ENCODE results near the gene GSTM5. TPM values are rescaled to one million over a fixed set of nuclear protein-coding genes. Genes with fewer than 3 reads are reported as not detected.
"Not testable (repeated sequence)": the region's sequence is repeated elsewhere in the genome, so short reads cannot be mapped to it uniquely, and the experiment has no call there.

GSTM5 gene
- total RNA-seq, 2 experiments from 2014 or later, result 0.06 TPM; not detected in 1

- H3K4me1 Mint-ChIP-seq, result no peaks in the 10 kb centered on the region
- H3K27ac Mint-ChIP-seq, result no peak overlapping the region
- no peak for DNase-seq
- no peak overlapping the region for H3K4me3 Mint-ChIP-seq
- H3K36me3 Mint-ChIP-seq, result peaks cover 3% of the 10 kb centered on the region
- H3K27me3 Mint-ChIP-seq, result peaks cover 10% of the 10 kb centered on the region
- no peaks in the 10 kb centered on the region for H3K9me3 Mint-ChIP-seq
These were observed 21.3 kb downstream of the GSTM5 start for GRCh38 chr1:109733236-109733870.

DNA sequence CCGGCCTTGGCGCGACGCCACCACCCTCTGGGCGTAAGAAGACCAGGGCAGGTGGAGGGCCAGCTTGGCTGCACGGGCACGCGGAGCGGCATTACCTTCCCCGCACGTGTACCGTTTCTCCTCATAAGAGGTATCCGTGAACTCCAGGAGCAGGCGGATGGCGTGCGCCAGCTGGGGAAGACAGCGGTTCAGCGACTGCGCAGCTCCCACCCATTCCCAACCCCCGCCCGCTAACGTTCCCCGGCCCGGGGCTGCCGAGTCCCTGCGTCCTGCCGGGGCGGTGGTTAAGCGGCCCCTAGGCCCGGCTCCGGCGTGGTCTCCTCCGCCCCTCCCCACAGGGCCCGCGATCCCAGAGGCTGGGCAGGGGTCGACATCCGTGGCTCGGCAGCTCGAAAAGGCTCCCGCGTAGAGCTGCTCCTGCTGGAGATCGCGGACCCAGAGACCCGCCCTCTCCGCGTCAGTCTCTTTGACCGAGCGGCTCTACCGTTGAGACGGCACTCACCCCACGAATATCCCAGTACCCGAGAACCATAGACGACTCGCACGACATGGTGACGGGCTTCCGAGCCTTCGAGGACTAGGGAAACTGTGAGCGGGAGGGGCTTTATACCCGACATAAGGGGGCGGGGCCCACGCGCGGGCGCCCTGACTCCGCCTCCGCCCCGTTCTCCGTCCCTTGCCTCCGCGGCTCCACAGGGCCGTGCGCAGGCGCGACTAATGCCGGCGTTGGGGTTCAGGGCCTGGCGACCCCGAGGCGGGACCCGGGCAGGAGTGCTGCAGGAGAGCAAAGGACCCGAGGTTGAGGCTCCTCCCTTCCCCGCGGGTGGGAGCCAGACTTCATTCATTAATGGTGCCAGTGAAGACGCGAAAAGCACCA is 27.9 kb downstream of the GSTM5 start:
- H3K36me3 Mint-ChIP-seq, result peaks cover 3% of the 10 kb centered on the region
- peak overlapping the region; percentile 79 for H3K27ac Mint-ChIP-seq
- H3K27me3 Mint-ChIP-seq, result peaks cover 18% of the 10 kb centered on the region
- H3K9me3 Mint-ChIP-seq, result no peaks in the 10 kb centered on the region
- H3K4me3 Mint-ChIP-seq, result peak overlapping the region; percentile 78
- peak; percentile 82 for DNase-seq
- peaks cover 6% of the 10 kb centered on the region for H3K4me1 Mint-ChIP-seq

DNA sequence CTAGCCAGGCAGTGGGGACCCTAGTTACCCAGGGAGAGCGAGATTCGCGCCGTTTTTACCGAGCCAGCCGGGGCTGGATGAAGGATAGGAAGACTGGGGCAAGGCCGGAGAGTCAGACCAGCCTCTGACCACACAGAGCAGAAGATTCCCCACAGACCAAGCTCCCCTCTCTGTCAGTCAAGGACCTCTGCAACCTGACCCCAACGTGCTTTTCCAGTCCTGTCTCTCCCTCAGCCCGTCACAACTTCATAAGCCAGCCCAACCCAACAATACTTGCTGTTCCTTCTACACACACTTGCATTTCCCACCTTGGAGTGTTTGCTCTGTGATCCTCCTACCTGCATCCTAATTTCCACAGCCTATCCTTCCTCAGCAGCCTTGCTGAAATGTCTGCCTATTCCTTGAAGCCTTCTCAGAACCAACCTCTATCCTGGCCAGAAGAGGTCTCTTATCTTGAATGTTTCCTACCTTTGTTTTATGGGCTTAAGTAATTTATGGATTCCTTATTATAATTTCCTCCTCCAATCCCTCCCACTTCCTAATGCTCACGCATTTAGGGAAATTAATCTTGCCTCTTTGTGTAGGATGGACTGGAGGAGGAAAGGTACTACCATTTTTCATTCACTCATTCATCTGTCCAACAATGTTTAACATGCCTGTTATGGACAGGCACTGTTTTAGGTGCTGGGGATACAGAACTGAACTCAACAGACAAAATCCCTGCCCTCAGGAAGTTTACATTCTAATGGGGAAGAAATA is 28.7 kb downstream of the GSTM5 start, which contains the start of gene GSTM3:
TSS of gene GSTM3 (minus strand) at position 424 of the 759 bp plus-strand sequence. CDS start 751 bp downstream, outside the sequence.
- H3K27ac Mint-ChIP-seq, result peak within 1 kb of the TSS; percentile 79

DNA sequence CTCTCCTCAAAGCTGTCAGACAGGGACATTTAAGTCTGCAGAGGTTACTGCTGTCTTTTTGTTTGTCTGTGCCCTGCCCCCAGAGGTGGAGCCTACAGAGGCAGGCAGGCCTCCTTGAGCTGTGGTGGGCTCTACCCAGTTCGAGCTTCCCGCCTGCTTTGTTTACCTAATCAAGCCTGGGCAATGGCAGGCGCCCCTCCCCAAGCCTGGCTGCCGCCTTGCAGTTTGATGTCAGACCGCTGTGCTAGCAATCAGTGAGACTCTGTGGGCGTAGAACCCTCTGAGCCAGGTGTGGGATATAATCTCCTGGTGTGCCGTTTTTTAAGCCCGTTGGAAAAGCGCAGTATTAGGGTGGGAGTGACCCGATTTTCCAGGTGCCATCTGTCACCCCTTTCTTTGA is 36.3 kb downstream of the GSTM5 start:
- not testable (repeated sequence) for H3K9me3 Mint-ChIP-seq, DNase-seq, H3K36me3 Mint-ChIP-seq, H3K4me3 Mint-ChIP-seq, H3K27ac Mint-ChIP-seq, H3K4me1 Mint-ChIP-seq
- peaks cover 19% of the 10 kb centered on the region for H3K27me3 Mint-ChIP-seq

More for the DNA sequence above, 28.7 kb downstream of the GSTM5 start, which contains the start of gene GSTM3:
- peaks cover 21% of the 10 kb centered on the region for H3K27me3 Mint-ChIP-seq
- H3K36me3 Mint-ChIP-seq, result peaks cover 3% of the 10 kb centered on the region
- no peak for DNase-seq
- peaks cover 6% of the 10 kb centered on the region for H3K4me1 Mint-ChIP-seq
- no peaks in the 10 kb centered on the region for H3K9me3 Mint-ChIP-seq
- H3K4me3 Mint-ChIP-seq, result peak within 1 kb of the TSS; percentile 78

DNA sequence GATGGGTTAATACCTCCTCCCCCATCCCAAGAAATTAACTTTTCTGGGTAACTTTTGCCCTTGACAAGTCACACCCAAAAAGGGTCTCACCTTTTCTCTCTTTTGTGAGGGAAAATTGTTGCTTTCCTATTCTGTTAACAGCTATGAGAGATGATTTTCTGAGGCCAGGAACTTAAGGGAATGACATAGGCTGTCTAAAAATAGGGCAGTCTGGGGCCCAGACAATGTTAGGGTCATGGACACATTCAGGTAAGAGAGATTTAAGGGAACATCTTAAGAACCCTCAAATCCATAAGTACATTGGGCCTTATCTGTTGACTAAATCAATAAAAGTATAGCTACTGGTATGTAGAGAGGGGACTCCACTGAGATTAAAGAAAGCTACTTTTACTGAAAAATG is 37.2 kb downstream of the GSTM5 start:
- DNase-seq, result no peak
- H3K4me1 Mint-ChIP-seq, result no peaks in the 10 kb centered on the region

GRCh38 chr1:109750241-109750882 is 38.3 kb downstream of the GSTM5 start:
- no peak for DNase-seq
- H3K27ac Mint-ChIP-seq, result no peak overlapping the region
- H3K27me3 Mint-ChIP-seq, result peaks cover 14% of the 10 kb centered on the region
- no peaks in the 10 kb centered on the region for H3K4me1 Mint-ChIP-seq
- no peaks in the 10 kb centered on the region for H3K9me3 Mint-ChIP-seq
- no peaks in the 10 kb centered on the region for H3K36me3 Mint-ChIP-seq
- no peak overlapping the region for H3K4me3 Mint-ChIP-seq

More for the DNA sequence above, 37.2 kb downstream of the GSTM5 start:
- no peaks in the 10 kb centered on the region for H3K36me3 Mint-ChIP-seq
- peaks cover 19% of the 10 kb centered on the region for H3K27me3 Mint-ChIP-seq
- H3K27ac Mint-ChIP-seq, result no peak overlapping the region
- H3K9me3 Mint-ChIP-seq, result no peaks in the 10 kb centered on the region
- no peak overlapping the region for H3K4me3 Mint-ChIP-seq

- no peak for DNase-seq
- Mint-ChIP-seq H3K4me1 (no peaks in the 10 kb centered on the region), H3K27me3 (peaks cover 14% of the 10 kb centered on the region), H3K9me3 (no peaks in the 10 kb centered on the region), H3K36me3 (no peaks in the 10 kb centered on the region), H3K27ac (no peak overlapping the region), H3K4me3 (no peak overlapping the region)
These were observed 38.9 kb downstream of the GSTM5 start for GRCh38 chr1:109750920-109751319.

- Mint-ChIP-seq H3K36me3 (no peaks in the 10 kb centered on the region), H3K9me3 (no peaks in the 10 kb centered on the region), H3K27me3 (peaks cover 14% of the 10 kb centered on the region), H3K27ac (no peak overlapping the region), H3K4me3 (no peak overlapping the region), H3K4me1 (no peaks in the 10 kb centered on the region)
- DNase-seq, result no peak
These were observed 39.6 kb downstream of the GSTM5 start for GRCh38 chr1:109751531-109752260.

DNA sequence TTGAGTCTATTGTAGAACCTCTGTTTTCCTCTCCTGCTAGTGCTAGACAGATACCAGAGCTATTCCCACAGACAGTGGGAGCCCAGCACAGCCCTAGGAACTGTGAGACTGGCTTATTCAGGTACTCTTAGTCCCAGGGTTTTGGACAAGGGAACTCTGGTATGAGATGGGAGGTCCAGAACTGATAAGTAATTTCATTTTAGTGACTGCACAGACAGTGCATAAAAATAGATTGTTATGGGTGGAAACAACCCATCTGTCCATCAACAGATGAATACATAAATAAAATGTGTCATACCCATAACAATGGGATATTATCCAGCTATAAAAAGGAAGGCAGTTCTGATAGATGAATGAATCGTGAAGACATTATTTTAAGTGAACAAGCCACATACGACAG is 42.7 kb downstream of the GSTM5 start:
- Mint-ChIP-seq H3K27me3 (peaks cover 5% of the 10 kb centered on the region), H3K36me3 (no peaks in the 10 kb centered on the region), H3K4me3 (no peak overlapping the region), H3K4me1 (no peaks in the 10 kb centered on the region), H3K9me3 (no peaks in the 10 kb centered on the region), H3K27ac (no peak overlapping the region)
- DNase-seq, result no peak

GRCh38 chr1:109756325-109756724 is 44.3 kb downstream of the GSTM5 start:
- not testable (repeated sequence) for H3K36me3 Mint-ChIP-seq, H3K9me3 Mint-ChIP-seq, H3K4me3 Mint-ChIP-seq, DNase-seq, H3K27me3 Mint-ChIP-seq, H3K4me1 Mint-ChIP-seq
- H3K27ac Mint-ChIP-seq, result peak overlapping the region; percentile 34

DNA sequence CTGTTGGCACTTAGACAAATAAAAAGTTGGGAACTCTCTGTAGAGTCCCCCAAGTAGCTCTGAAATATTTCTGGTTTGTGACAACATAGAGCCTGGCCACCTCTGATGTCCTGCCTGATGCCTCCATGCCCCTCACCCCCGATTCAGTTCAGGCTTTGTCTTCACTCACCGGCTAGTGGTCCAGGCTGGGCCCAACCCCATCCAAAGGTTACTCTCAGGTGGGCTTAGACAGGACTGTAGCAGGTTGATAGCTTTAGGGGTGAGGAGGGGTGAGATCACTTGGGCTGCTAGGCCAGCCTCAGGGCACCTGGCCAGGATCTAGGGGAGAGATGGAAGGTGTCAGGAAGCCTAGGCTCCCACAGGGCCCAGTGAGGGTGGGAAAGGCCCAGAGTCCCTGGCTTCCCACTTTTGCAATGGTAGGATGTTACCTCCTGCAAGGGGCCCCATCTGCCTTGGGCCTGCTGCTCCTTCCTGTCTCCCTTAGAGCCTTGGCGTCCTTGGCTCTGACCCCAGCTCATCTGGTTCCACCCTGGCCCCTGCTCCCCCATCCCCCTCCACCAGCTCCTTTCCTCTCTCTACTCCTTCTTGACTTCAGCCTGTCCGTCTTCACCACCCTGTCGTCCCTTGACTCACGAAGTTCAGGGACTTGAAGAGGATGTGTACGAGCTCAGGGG is 44.9 kb downstream of the GSTM5 start:
- Mint-ChIP-seq H3K4me1 (no peaks in the 10 kb centered on the region), H3K36me3 (no peaks in the 10 kb centered on the region), H3K9me3 (no peaks in the 10 kb centered on the region), H3K4me3 (no peak overlapping the region), H3K27me3 (no peaks in the 10 kb centered on the region), H3K27ac (no peak overlapping the region)
- DNase-seq, result no peak

GRCh38 chr1:109757936-109758786 is 46.1 kb downstream of the GSTM5 start:
- no peaks in the 10 kb centered on the region for H3K36me3 Mint-ChIP-seq
- no peak overlapping the region for H3K27ac Mint-ChIP-seq
- H3K4me1 Mint-ChIP-seq, result no peaks in the 10 kb centered on the region
- no peak for DNase-seq
- H3K27me3 Mint-ChIP-seq, result no peaks in the 10 kb centered on the region
- H3K4me3 Mint-ChIP-seq, result no peak overlapping the region
- H3K9me3 Mint-ChIP-seq, result no peaks in the 10 kb centered on the region
